HG02610 (cell line): Measurements from ENCODE around the gene HPCAL4.

ENCODE experiments used
- ATAC-seq: cut with Tn5 transposase; IDR thresholded peaks from one replicate; pipeline ENCODE4 v1.9.1; 2021; ENCODE audit warnings: mild to moderate bottlenecking, moderate library complexity; ENCODE audit not compliant: unreplicated experiment

Gene HPCAL4

GRCh38 chr1:39704757-39705156 is 13.5 kb upstream of the HPCAL4 start:
- no peak for ATAC-seq

DNA sequence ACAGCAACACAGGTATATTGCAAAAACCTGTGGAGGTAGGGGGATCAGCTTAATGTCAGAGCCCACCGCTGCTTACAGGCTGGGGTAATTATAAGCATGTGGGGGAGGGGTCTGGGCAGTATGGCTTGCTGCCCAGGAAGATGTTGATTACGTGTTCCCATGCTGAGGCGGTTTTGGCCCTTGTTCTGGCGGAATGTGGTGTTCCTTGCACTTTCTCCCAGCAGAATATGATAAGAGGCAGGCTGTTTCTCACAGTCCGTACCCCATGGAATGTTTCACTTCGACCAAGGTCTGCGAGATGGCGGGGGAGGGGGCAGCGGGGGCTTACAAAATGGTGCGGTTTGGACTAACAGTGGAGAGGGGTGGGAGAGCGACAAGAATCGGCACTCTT is 9.8 kb upstream of the HPCAL4 start:
- no peak for ATAC-seq

GRCh38 chr1:39700348-39700747 is 9.1 kb upstream of the HPCAL4 start:
- no peak for ATAC-seq

GRCh38 chr1:39699419-39699818 is 8.2 kb upstream of the HPCAL4 start:
- ATAC-seq = no peak

GRCh38 chr1:39698568-39698967 is 7.3 kb upstream of the HPCAL4 start:
- no peak for ATAC-seq

DNA sequence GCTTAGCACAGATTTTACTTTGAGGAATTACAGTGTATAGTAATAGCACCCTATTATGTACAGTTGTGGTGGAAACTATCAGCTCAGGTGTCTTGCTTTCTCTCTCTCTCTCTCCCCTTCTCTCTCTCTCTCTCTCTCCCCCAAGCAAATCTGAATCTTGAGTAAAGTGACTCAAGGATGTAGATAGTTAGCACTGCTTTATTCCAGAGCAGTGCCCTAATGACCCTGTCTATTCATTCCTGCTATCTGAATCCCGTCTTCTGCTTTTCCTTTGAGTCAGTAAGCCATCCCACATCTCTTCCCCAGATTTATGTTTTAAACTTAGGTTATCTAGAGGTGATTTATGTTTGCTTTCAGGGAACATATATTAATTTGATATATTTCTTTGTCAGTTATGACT is 5.2 kb upstream of the HPCAL4 start:
- ATAC-seq = no peak

DNA sequence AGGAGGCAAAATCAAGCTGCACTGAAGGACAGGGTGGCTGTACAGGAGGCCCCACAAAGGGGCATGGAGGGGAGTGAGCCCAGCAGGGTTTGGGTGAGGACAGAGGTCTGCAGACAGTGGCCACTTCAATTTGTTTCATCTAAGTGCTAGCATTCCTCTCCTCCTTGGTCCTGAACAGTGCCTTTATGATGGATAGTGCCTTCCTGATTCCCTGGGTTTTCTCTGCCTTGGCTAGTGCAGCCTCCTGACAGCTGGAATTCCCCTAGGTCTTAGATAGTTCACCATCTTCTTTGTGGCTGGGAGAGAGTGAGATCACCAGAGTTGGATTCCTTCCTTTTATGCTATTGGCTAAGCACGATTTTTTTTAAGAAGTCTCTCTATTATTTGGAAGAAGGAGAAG is 3.8 kb upstream of the HPCAL4 start:
- ATAC-seq = no peak

- no peak for ATAC-seq
Observed at GRCh38 chr1:39694026-39694425, 2.8 kb upstream of the HPCAL4 start.

- no peak for ATAC-seq
Observed at GRCh38 chr1:39692152-39693074, 1.2 kb upstream of the HPCAL4 start.

GRCh38 chr1:39690794-39691382 is 345 bp downstream of the HPCAL4 start:
- ATAC-seq = no peak

GRCh38 chr1:39690225-39690624 is 1.0 kb downstream of the HPCAL4 start:
- ATAC-seq = no peak

DNA sequence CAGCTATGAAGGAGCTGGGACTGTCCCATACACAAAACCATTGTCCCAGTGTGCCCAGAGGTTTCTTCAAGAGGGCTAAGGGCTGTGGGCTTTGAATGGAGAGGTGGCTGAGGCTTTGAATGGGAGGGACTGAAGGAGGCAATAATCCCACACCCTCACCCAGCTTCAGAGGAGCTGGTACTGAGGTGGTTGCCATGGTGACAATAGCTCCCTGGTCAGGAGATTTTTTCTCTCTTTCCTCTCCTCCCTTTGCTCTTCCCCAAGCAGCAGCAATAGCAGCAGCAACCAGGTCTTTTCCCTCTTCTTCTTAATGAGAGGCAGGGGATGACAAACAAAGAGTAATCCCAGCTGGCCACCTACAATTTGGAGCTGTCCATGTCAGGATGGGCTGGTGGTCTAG is 1.6 kb downstream of the HPCAL4 start:
- ATAC-seq = no peak

- ATAC-seq = no peak
Observed at GRCh38 chr1:39689214-39689613, 2.0 kb downstream of the HPCAL4 start.

GRCh38 chr1:39688706-39689105 is 2.5 kb downstream of the HPCAL4 start:
- no peak for ATAC-seq

GRCh38 chr1:39687243-39687642 is 4.0 kb downstream of the HPCAL4 start:
- ATAC-seq = no peak

DNA sequence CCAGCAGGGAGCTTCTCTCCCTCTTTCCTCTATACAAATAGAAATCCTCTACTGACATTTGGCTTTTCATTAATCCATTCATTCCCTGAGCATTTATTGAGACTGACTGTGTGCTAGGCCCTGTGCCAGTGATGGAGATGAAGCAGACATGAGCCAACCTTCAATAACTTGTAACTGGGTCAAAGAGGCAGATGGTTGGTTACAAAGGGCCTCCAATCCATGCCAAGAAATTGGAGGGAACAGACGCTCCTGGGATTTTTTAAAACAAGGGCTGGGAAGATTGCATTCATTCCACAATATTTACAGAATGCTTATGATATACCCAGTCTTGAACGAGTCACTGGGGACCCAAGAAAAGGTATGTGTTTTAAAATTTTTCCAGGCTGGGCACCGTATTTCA is 6.2 kb downstream of the HPCAL4 start:
- no peak for ATAC-seq

DNA sequence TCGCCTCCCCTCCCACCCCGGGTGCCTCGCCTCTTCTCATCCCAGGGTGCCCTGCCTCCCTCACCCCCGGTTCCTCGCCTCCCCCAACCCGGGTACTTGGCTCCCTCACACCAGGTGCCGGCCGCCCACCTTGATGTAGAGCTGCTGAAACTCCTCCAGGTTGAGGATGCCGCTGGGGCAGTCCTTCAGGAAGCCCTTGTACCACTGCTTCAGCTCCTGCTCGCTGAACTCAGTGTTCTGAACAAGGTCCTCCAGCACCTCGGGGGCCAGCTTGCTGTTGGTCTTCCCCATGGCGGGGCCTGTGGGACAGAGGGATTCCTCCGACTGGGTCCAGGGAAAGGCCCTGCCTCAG is 6.9 kb downstream of the HPCAL4 start:
- ATAC-seq = no peak

- ATAC-seq = no peak
Observed at GRCh38 chr1:39683591-39684312, 7.5 kb downstream of the HPCAL4 start.

DNA sequence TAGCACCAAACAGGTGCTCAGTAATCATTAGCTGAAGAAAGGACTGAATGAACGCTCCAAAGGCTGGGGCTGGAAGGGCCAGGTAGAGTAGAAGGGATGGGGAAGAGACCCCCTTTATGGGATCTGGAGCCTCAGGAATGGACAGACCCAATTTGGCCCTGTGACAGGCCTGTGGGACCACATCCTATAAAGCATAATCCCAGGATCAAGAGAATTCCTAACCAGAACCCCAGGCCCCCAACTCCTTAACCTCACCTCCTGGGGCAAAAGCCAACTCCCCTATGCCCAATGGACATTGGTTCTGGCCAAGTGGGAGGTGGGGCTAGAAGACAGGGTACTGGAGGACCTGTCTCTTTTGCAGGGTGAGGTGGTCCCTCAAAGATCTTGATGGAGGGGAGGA is 9.2 kb downstream of the HPCAL4 start:
- no peak for ATAC-seq

DNA sequence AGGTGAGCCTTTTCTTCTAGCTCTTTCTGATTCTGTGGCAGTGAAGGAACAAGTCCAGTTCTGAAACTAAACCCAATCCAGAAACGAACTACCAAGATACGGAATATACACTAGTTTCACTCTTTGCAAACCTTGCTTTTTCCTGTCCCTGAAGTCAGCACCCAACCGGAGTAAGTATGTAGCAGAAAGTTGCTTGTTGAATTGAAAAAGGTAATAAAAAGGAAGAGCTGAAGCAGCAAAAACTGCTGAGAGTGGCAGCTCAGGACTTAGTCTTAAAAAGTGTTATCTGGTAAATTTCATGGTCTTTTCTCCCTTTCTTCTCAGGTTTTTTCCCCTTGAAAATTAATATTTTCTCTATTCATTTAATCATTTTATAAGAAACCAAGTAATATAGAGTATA is 9.9 kb downstream of the HPCAL4 start:
- ATAC-seq = no peak

DNA sequence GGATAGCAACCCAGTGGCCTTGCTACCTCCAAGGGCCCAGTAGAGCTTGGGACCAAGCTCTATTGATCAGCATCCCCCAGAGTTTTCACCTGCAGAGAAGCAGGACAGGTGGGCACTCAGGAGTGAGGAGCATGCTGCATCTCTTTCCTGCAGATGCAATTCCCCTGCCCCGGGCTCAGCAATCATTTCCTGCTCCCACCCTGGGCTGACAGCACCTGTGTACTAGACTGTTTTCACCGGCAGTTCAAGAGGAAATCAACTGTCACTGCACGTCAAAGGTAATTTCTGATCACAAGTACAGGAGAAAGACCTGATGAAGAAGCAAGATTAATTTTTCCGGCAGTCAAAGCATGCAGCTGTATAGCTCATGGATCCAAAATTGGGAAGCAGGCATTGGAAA is 10.5 kb downstream of the HPCAL4 start:
- ATAC-seq = no peak

DNA sequence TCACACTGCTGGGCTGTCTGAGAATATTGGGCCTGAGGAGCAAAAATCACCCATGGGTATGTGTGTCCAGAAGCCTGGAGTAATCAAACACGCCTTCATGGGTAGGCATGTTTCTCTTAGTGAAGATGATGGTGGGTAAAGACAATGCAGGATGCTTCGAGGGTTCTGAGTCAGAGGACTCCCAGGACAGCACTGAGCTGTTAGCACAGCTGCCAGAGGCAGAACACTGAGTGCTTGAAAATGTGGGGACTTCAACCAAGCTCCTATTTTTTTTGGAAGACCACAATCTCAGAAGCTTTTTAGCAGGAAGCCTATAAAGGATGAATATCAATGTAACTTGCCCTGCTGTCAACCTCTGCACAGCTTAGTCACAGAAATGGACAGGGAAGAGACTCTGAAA is 11.4 kb downstream of the HPCAL4 start:
- no peak for ATAC-seq
